ENCODE measurements around the gene FANCD2. TPM values are rescaled to one million over a fixed set of nuclear protein-coding genes. Genes with fewer than 3 reads are reported as not detected.

Gene FANCD2
- total RNA-seq, 1 donor, result 6.2 TPM

DNA sequence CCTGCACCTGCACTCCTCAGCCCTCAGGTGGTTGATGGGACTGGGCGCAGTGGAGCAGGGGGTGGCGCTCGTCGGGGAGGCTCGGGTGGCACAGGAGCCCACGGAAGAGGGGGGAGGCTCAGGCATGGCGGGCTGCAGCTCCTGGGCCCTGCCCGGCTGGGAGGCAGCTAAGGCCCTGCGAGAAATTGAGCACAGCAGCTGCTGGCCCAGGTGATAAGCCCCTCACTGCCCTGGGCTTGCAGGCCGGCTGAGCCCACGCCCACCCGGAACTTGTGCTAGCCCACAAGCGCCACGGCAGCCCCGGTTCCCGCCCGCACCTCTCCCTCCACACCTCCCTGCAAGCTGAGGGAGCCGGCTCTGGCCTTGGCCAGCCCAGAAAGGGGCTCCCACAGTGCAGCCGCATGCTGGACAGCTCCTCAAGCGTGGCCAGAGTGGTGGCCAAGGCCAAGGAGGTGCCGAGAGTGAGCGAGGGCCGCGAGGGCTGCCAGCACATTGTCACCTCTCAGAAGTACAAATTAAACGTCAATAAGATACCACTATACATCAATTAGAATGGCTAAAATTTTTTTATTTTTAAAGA is 110.3 kb downstream of the FANCD2 start:
- TF ChIP-seq, protein P1, sequence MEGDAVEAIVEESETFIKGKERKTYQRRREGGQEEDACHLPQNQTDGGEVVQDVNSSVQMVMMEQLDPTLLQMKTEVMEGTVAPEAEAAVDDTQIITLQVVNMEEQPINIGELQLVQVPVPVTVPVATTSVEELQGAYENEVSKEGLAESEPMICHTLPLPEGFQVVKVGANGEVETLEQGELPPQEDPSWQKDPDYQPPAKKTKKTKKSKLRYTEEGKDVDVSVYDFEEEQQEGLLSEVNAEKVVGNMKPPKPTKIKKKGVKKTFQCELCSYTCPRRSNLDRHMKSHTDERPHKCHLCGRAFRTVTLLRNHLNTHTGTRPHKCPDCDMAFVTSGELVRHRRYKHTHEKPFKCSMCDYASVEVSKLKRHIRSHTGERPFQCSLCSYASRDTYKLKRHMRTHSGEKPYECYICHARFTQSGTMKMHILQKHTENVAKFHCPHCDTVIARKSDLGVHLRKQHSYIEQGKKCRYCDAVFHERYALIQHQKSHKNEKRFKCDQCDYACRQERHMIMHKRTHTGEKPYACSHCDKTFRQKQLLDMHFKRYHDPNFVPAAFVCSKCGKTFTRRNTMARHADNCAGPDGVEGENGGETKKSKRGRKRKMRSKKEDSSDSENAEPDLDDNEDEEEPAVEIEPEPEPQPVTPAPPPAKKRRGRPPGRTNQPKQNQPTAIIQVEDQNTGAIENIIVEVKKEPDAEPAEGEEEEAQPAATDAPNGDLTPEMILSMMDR (IDR thresholded peaks at IDR 0.05; ENCODE audit: extremely low read depth, low read depth, low read length), result no peak
- Histone ChIP-seq H3K79me2 (ENCODE audit: insufficient read depth, low read length) (no peaks in the 10 kb centered on the region), H3K36me3 (ENCODE audit: insufficient read depth, low read length) (peaks cover 4% of the 10 kb centered on the region), H3K27ac (ENCODE audit: low read depth, low read length) (no peak overlapping the region), H3K4me1 (ENCODE audit: insufficient read depth, low read length) (no peaks in the 10 kb centered on the region), H3K4me2 (ENCODE audit: insufficient read depth, low read length) (no peak overlapping the region), H3K9me3 (ENCODE audit: low read depth, low read length) (no peaks in the 10 kb centered on the region), H4K20me1 (ENCODE audit: insufficient read depth, low read length) (no peaks in the 10 kb centered on the region), H3K4me3 (ENCODE audit: insufficient read depth, low read length) (no peak overlapping the region), H2AFZ (ENCODE audit: low read length) (no peak overlapping the region), H3K27me3 (ENCODE audit: insufficient read depth, low read length) (no peaks in the 10 kb centered on the region)
- DNase-seq (ENCODE audit: insufficient read length, low spot score, missing footprints), result no peak

DNA sequence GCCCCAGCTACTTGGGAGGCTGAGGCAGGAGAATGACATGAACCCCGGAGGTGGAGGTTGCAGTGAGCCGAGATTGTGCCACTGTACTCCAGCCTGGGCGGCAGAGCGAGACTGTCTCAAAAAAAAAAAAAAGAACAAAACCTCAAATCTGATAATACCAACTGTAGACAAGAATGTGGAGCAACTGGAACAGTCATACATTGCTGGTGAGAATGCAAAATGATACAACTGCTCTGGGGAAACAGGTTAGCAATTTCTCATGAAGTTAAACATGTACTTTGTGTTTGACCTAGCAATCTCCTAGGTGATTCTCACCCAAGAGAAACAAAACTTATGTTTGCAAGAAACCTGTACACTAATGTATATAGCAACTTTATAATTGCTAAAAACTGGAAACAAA is 110.9 kb downstream of the FANCD2 start:
- Histone ChIP-seq H3K36me3 (ENCODE audit: insufficient read depth, low read length) (no peaks in the 10 kb centered on the region), H2AFZ (ENCODE audit: low read length) (no peak overlapping the region), H3K27ac (ENCODE audit: low read depth, low read length) (no peak overlapping the region), H3K27me3 (ENCODE audit: insufficient read depth, low read length) (no peaks in the 10 kb centered on the region), H3K79me2 (ENCODE audit: insufficient read depth, low read length) (peaks cover 2% of the 10 kb centered on the region), H3K4me2 (ENCODE audit: insufficient read depth, low read length) (no peak overlapping the region), H4K20me1 (ENCODE audit: insufficient read depth, low read length) (no peaks in the 10 kb centered on the region), H3K4me1 (ENCODE audit: insufficient read depth, low read length) (no peaks in the 10 kb centered on the region), H3K4me3 (ENCODE audit: insufficient read depth, low read length) (no peak overlapping the region), H3K9me3 (ENCODE audit: low read depth, low read length) (no peaks in the 10 kb centered on the region)
- TF ChIP-seq, protein P1 (IDR thresholded peaks at IDR 0.05; ENCODE audit: extremely low read depth, low read depth, low read length), result no peak
- no peak for DNase-seq (ENCODE audit: insufficient read length, low spot score, missing footprints)

DNA sequence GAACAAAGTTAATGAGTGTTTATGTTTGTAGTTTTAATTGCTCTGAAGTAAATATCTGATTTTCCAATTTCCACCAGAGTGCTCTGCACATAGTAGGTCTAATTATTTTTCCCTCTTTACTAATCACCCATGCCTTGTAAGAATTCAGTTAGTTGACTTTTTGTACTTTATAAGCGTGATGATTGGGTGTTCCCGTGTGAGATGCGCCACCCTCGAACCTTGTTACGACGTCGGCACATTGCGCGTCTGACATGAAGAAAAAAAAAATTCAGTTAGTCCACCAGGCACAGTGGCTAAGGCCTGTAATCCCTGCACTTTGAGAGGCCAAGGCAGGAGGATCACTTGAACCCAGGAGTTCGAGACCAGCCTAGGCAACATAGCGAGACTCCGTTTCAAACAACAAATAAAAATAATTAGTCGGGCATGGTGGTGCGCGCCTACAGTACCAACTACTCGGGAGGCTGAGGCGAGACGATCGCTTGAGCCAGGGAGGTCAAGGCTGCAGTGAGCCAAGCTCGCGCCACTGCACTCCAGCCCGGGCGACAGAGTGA is 114.8 kb downstream of the FANCD2 start:
- H3K36me3 ChIP-seq (ENCODE audit: insufficient read depth, low read length), result peaks cover 9% of the 10 kb centered on the region
- no peak for DNase-seq (ENCODE audit: insufficient read length, low spot score, missing footprints)
- no peaks in the 10 kb centered on the region for H3K9me3 ChIP-seq (ENCODE audit: low read depth, low read length)
- TF ChIP-seq, protein P1 (IDR thresholded peaks at IDR 0.05; ENCODE audit: extremely low read depth, low read depth, low read length), result no peak
- peaks cover 12% of the 10 kb centered on the region for H3K4me1 ChIP-seq (ENCODE audit: insufficient read depth, low read length)
- peak overlapping the region; percentile 86 for H3K27ac ChIP-seq (ENCODE audit: low read depth, low read length)
- peaks cover 18% of the 10 kb centered on the region for H4K20me1 ChIP-seq (ENCODE audit: insufficient read depth, low read length)
- peak overlapping the region; percentile 71 for H3K4me2 ChIP-seq (ENCODE audit: insufficient read depth, low read length)
- H3K27me3 ChIP-seq (ENCODE audit: insufficient read depth, low read length), result no peaks in the 10 kb centered on the region
- H2AFZ ChIP-seq (ENCODE audit: low read length), result peak overlapping the region; percentile 90
- peaks cover 39% of the 10 kb centered on the region for H3K79me2 ChIP-seq (ENCODE audit: insufficient read depth, low read length)
- H3K4me3 ChIP-seq (ENCODE audit: insufficient read depth, low read length), result peak overlapping the region; percentile 81

DNA sequence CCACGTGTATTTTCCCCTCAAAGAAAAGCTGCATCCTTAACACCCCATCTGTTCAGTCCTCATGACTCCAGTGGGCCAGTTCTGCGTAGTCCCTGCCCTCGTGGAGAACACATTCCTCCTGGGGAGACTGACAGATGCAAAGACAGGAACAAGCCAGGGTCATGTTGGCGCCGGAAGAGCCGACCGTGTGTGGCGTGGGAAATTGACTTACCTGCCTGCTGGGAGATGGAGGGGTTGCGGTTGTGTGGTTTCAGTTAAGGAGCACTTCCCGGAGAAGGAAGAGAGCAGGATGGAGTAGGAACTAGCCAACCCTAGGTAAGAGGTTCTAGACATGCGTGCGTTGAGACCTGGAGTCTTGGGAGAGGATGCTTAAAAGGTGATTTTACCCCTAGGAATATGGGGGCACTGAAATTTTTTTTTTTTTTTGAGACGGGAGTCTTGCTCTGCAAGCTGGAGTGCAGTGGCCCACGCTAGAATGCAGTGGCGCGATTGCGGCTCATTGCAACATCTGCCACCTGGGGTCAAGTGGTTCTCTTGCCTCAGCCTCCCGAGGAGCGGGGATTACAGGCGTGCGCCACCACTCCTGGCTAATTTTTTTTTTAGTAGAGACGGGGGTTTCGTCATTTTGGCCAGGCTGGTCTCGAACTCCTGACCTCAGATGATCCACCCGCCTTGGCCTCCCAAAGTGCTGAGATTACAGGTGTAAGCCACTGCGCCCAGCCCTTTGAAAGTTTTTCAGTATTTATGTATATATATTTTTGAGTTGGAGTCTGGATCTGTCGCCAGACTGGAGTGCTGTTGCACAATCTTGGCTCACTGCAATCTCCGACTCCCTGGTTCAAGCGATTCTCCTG is 116.7 kb downstream of the FANCD2 start:
- peaks cover 25% of the 10 kb centered on the region for H4K20me1 ChIP-seq (ENCODE audit: insufficient read depth, low read length)
- peak overlapping the region; percentile 81 for H3K4me3 ChIP-seq (ENCODE audit: insufficient read depth, low read length)
- H3K79me2 ChIP-seq (ENCODE audit: insufficient read depth, low read length), result peaks cover 52% of the 10 kb centered on the region
- peaks cover 24% of the 10 kb centered on the region for H3K36me3 ChIP-seq (ENCODE audit: insufficient read depth, low read length)
- peak; percentile 87 for DNase-seq (ENCODE audit: insufficient read length, low spot score, missing footprints)
- H3K9me3 ChIP-seq (ENCODE audit: low read depth, low read length), result no peaks in the 10 kb centered on the region
- H3K4me1 ChIP-seq (ENCODE audit: insufficient read depth, low read length), result peaks cover 12% of the 10 kb centered on the region
- no peaks in the 10 kb centered on the region for H3K27me3 ChIP-seq (ENCODE audit: insufficient read depth, low read length)
- H3K27ac ChIP-seq (ENCODE audit: low read depth, low read length), result peak overlapping the region; percentile 10
- no peak overlapping the region for H2AFZ ChIP-seq (ENCODE audit: low read length)
- peak overlapping the region; percentile 71 for H3K4me2 ChIP-seq (ENCODE audit: insufficient read depth, low read length)
- TF ChIP-seq, protein P1 (IDR thresholded peaks at IDR 0.05; ENCODE audit: extremely low read depth, low read depth, low read length), result no peak
